ENCODE data around the gene FGF18. TPM values are rescaled to one million over a fixed set of nuclear protein-coding genes. Genes with fewer than 3 reads are reported as not detected.

The FGF18 gene
- total RNA-seq, 1 donor from 2014 or later, result 1.2 TPM

DNA sequence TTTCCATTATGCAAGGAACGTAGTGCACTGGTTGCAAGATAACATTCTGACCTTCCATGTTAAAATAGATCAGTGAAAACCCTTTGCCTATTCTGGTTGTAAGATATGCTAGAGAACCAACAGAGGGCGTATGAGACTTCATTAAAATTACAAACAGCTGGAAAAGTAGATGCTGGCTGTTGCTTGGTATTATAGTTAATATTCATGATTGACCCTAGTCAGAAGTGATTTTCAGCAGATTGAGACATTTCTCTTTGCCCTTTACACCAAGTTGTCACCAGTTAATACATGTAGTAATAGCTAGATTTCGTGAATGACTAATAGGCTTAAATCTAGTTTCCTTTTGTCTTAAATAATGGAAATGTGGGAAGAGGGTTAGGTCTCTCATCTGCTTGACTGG is 13.8 kb upstream of the FGF18 start:
- Mint-ChIP-seq H3K27me3 (ENCODE audit: low read depth, unreplicated experiment) (no peaks in the 10 kb centered on the region), H3K4me1 (ENCODE audit: low read depth, unreplicated experiment) (peaks cover 37% of the 10 kb centered on the region), H3K36me3 (ENCODE audit: low read depth, unreplicated experiment) (peaks cover 24% of the 10 kb centered on the region), H3K27ac (ENCODE audit: unreplicated experiment) (peak overlapping the region; percentile 69), H3K4me3 (ENCODE audit: unreplicated experiment) (no peak overlapping the region), H3K9me3 (ENCODE audit: unreplicated experiment) (no peaks in the 10 kb centered on the region)
- TF ChIP-seq EZH2 (IDR thresholded peaks at IDR 0.05; ENCODE audit: insufficient read depth, low read length), result no peak
- TF ChIP-seq, protein P1, sequence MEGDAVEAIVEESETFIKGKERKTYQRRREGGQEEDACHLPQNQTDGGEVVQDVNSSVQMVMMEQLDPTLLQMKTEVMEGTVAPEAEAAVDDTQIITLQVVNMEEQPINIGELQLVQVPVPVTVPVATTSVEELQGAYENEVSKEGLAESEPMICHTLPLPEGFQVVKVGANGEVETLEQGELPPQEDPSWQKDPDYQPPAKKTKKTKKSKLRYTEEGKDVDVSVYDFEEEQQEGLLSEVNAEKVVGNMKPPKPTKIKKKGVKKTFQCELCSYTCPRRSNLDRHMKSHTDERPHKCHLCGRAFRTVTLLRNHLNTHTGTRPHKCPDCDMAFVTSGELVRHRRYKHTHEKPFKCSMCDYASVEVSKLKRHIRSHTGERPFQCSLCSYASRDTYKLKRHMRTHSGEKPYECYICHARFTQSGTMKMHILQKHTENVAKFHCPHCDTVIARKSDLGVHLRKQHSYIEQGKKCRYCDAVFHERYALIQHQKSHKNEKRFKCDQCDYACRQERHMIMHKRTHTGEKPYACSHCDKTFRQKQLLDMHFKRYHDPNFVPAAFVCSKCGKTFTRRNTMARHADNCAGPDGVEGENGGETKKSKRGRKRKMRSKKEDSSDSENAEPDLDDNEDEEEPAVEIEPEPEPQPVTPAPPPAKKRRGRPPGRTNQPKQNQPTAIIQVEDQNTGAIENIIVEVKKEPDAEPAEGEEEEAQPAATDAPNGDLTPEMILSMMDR (IDR thresholded peaks at IDR 0.05; ENCODE audit: insufficient read depth, low read depth, low read length), result peak; percentile 43
- Histone ChIP-seq H4K20me1 (ENCODE audit: insufficient read depth, low read length) (peaks cover 71% of the 10 kb centered on the region), H3K27me3 (ENCODE audit: insufficient read depth, low read length) (no peaks in the 10 kb centered on the region), H3K4me3 (ENCODE audit: insufficient read depth, low read depth, low read length) (no peak overlapping the region), H3K4me2 (ENCODE audit: low read length) (no peak overlapping the region), H3K79me2 (ENCODE audit: insufficient read depth, low read length) (peaks cover 71% of the 10 kb centered on the region), H3K4me1 (ENCODE audit: insufficient read depth, low read length) (peaks cover 13% of the 10 kb centered on the region), H3K36me3 (ENCODE audit: insufficient read depth, low read length) (peaks cover 66% of the 10 kb centered on the region), H3K9ac (ENCODE audit: low read length) (no peak overlapping the region), H3K27ac (ENCODE audit: low read depth, low read length) (no peak overlapping the region), H2AFZ (ENCODE audit: low read depth, low read length) (no peak overlapping the region), H3K9me3 (ENCODE audit: insufficient read depth, low read depth, low read length) (no peaks in the 10 kb centered on the region)
- DNase-seq (ENCODE audit: low read depth) (no peak), FAIRE-seq (no peak)

DNA sequence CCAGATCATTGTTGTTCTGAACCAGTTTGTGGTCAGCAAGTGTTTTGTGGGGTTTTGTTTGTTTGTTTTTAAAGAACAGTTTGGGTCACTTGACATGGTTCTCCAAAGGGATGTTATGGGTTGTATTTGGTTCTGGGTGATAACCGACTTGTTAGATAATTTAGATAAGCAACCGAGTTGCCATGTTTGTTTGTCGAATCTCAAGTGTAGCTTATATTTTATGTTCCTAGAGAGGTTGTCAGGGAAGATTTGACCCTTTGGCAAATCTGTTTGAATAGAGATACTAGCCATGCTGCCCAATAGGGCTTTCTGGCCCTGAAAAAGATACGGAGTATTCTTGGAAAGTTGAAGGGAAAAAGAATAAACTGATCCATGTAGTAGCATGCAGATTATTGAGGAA is 12.2 kb upstream of the FGF18 start:
- H3K36me3 ChIP-seq (ENCODE audit: insufficient read depth, low read length), result peaks cover 67% of the 10 kb centered on the region
- peaks cover 20% of the 10 kb centered on the region for H3K36me3 Mint-ChIP-seq (ENCODE audit: low read depth, unreplicated experiment)

More for the DNA sequence above, 12.2 kb upstream of the FGF18 start:
- Mint-ChIP-seq H3K4me3 (ENCODE audit: unreplicated experiment) (no peak overlapping the region), H3K4me1 (ENCODE audit: low read depth, unreplicated experiment) (peaks cover 42% of the 10 kb centered on the region), H3K27ac (ENCODE audit: unreplicated experiment) (peak overlapping the region; percentile 20), H3K9me3 (ENCODE audit: unreplicated experiment) (no peaks in the 10 kb centered on the region), H3K27me3 (ENCODE audit: low read depth, unreplicated experiment) (no peaks in the 10 kb centered on the region)
- H3K9ac ChIP-seq (ENCODE audit: low read length), result no peak overlapping the region
- peaks cover 73% of the 10 kb centered on the region for H4K20me1 ChIP-seq (ENCODE audit: insufficient read depth, low read length)
- DNase-seq (ENCODE audit: low read depth) (no peak), FAIRE-seq (no peak)
- H3K4me3 ChIP-seq (ENCODE audit: insufficient read depth, low read depth, low read length), result no peak overlapping the region
- TF ChIP-seq, protein P1 (IDR thresholded peaks at IDR 0.05; ENCODE audit: insufficient read depth, low read depth, low read length), result no peak
- TF ChIP-seq EZH2 (IDR thresholded peaks at IDR 0.05; ENCODE audit: insufficient read depth, low read length), result no peak
- H3K9me3 ChIP-seq (ENCODE audit: insufficient read depth, low read depth, low read length), result no peaks in the 10 kb centered on the region
- no peaks in the 10 kb centered on the region for H3K27me3 ChIP-seq (ENCODE audit: insufficient read depth, low read length)
- no peak overlapping the region for H3K4me2 ChIP-seq (ENCODE audit: low read length)
- H3K27ac ChIP-seq (ENCODE audit: low read depth, low read length), result no peak overlapping the region
- H2AFZ ChIP-seq (ENCODE audit: low read depth, low read length), result no peak overlapping the region
- H3K79me2 ChIP-seq (ENCODE audit: insufficient read depth, low read length), result peaks cover 71% of the 10 kb centered on the region
- H3K4me1 ChIP-seq (ENCODE audit: insufficient read depth, low read length), result peaks cover 13% of the 10 kb centered on the region
